D341Med (cell line): ENCODE measurements around the gene UNC13C.

ENCODE experiments used
- DNase-seq: peaks from one replicate; pipeline ENCODE4 v3.0.0; 2012; ENCODE audit warnings: low spot score

UNC13C gene

GRCh38 chr15:54026258-54026657 lies 48.0 kb downstream of the UNC13C start:
- DNase-seq: no peak

- DNase-seq: no peak
Observed at GRCh38 chr15:54026891-54027290, 48.6 kb downstream of the UNC13C start.

GRCh38 chr15:54029081-54029480 lies 50.8 kb downstream of the UNC13C start:
- no peak for DNase-seq

- DNase-seq: no peak
Observed at GRCh38 chr15:54032066-54032465, 53.8 kb downstream of the UNC13C start.

- DNase-seq: no peak
Observed at GRCh38 chr15:54033356-54033860, 55.2 kb downstream of the UNC13C start.

GRCh38 chr15:54033869-54034458 lies 55.7 kb downstream of the UNC13C start:
- DNase-seq: no peak

GRCh38 chr15:54035616-54036015 lies 57.4 kb downstream of the UNC13C start:
- DNase-seq: no peak

- DNase-seq: no peak
Observed at GRCh38 chr15:54045397-54045796, 67.2 kb downstream of the UNC13C start.

GRCh38 chr15:54046093-54046492 lies 67.9 kb downstream of the UNC13C start:
- no peak for DNase-seq

- no peak for DNase-seq
Observed at GRCh38 chr15:54064365-54064764, 86.1 kb downstream of the UNC13C start.

GRCh38 chr15:54066403-54066802 lies 88.2 kb downstream of the UNC13C start:
- no peak for DNase-seq

- DNase-seq: peak; percentile 65
Observed at GRCh38 chr15:54082836-54083492, 104.7 kb downstream of the UNC13C start.

GRCh38 chr15:54083501-54083900 lies 105.3 kb downstream of the UNC13C start:
- no peak for DNase-seq

- no peak for DNase-seq
Observed at GRCh38 chr15:54083991-54084390, 105.8 kb downstream of the UNC13C start.

- no peak for DNase-seq
Observed at GRCh38 chr15:54088837-54089236, 110.6 kb downstream of the UNC13C start.

GRCh38 chr15:54089776-54090175 lies 111.5 kb downstream of the UNC13C start:
- DNase-seq: no peak

- no peak for DNase-seq
Observed at GRCh38 chr15:54091651-54092050, 113.4 kb downstream of the UNC13C start.

- no peak for DNase-seq
Observed at GRCh38 chr15:54094661-54095060, 116.4 kb downstream of the UNC13C start.

GRCh38 chr15:54097019-54097418 lies 118.8 kb downstream of the UNC13C start:
- DNase-seq: no peak

- no peak for DNase-seq
Observed at GRCh38 chr15:54099010-54099409, 120.8 kb downstream of the UNC13C start.

- DNase-seq: no peak
Observed at GRCh38 chr15:54101664-54102270, 123.5 kb downstream of the UNC13C start.

GRCh38 chr15:54102704-54103103 lies 124.5 kb downstream of the UNC13C start:
- DNase-seq: no peak

- no peak for DNase-seq
Observed at GRCh38 chr15:54109014-54109413, 130.8 kb downstream of the UNC13C start.
